Hematopoietic multipotent progenitor cell treated with erythropoietin and hydrocortisone succinate and interleukin-3 and kit ligand, for 17 days (in vitro differentiated cells): ENCODE data around the gene ROR1.

Experiments
- DNase-seq: peaks from one replicate; pipeline ENCODE4 v3.0.0-alpha.2; 2015; ENCODE audit warnings: low spot score

ROR1 gene

DNA sequence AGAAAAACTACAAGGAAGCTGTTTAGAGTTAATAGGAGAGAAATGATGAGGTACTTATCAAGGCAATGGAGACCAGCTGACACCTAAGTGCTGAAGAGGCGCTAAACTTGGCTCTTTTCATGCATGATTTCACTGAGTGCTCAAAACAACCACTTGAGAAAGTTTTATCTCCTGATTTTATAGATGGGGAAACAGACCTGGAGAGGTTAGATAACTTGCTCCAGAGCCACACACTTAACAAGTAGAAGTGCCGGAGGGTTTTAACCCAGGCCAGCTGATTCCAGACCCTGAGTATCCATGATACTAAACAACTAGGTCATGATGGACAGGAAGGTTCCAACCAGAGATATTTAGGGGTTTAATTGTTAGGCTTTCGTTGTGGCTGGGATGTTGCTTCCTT lies 455.5 kb downstream of the ROR1 start:
- DNase-seq: no peak
